Measurements from ENCODE around the gene AKR1A1. TPM values are rescaled to one million over a fixed set of nuclear protein-coding genes. Genes with fewer than 3 reads are reported as not detected.
"Not testable (repeated sequence)": the region's sequence is repeated elsewhere in the genome, so short reads cannot be mapped to it uniquely, and the experiment has no call there.

Gene AKR1A1
- total RNA-seq, 4 donors from 2014 or later: 45.6 to 64.0 (median 51.0) TPM

GRCh38 chr1:45512641-45513054, 38.0 kb upstream of the AKR1A1 start:
- TF ChIP-seq CTCF (IDR thresholded peaks at IDR 0.05) (peak; percentile 47 to 70 (median 64)), EP300 (IDR thresholded peaks at IDR 0.05) (no peak), POLR2A (IDR thresholded peaks at IDR 0.05; ENCODE audit: low read depth) (no peak), POLR2AphosphoS5 (IDR thresholded peaks at IDR 0.05) (peak in 1 of 2 donors; percentile 37)
- Histone ChIP-seq H3K9me3 (no peaks in the 10 kb centered on the region), H3K27ac (replicated peaks in 1 of 4) (no peak overlapping the region), H3K4me3 (no peak overlapping the region), H3K36me3 (peaks cover 72 to 95% (median 87%) of the 10 kb centered on the region in 4 donors), H3K4me1 (peaks cover 10 to 35% (median 33%) of the 10 kb centered on the region in 4 donors), H3K27me3 (no peaks in the 10 kb centered on the region)
- intact Hi-C loops (cut with DNase I): loop anchor here (5.0 kb wide), 1 partner anchor 55 kb away; no protein-coding TSS in a partner anchor
- no peak for DNase-seq (ENCODE audit: extremely low spot score)
- 100% methylated on average over 1 of the region's 1 CpG for WGBS

DNA sequence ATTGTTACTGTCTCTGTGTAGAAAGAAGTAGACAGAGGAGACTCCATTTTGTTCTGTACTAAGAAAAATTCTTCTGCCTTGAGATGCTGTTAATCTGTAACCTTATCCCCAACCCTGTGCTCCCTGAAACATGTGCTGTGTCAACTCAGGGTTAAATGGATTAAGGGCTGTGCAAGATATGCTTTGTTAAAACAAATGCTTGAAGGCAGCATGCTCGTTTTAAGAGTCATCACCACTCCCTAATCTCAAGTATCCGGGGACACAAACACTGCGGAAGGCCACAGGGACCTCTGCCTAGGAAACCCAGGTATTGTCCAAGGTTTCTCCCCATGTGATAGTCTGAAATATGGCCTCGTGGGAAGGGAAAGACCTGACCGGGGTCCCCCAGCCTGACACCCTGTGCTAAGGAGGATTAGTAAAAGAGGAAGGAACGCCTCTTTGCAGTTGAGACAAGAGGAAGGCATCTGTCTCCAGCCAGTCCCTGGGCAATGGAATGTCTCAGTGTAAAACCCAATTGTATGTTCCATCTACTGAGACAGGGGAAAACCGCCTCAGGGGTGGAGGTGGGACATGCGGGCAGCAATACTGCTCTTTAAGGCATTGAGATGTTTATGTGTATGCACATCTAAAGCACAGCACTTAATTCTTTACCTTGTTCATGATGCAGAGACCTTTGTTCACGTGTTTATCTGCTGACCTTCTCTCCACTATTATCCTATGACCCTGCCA, 36.9 kb upstream of the AKR1A1 start:
- not testable (repeated sequence) for H3K9me3 ChIP-seq; DNase-seq (ENCODE audit: extremely low spot score); H3K4me3 ChIP-seq; H3K27ac ChIP-seq (replicated peaks in 1 of 4); H3K27me3 ChIP-seq
- peaks cover 8 to 31% (median 27%) of the 10 kb centered on the region in 4 donors for H3K4me1 ChIP-seq
- intact Hi-C loops (cut with DNase I): loop anchor here (5.0 kb wide), 1 partner anchor 54 kb away; no protein-coding TSS in a partner anchor
- H3K36me3 ChIP-seq: peaks cover 78 to 98% (median 91%) of the 10 kb centered on the region in 4 donors
- 86% methylated on average over 6 of the region's 9 CpGs for WGBS

GRCh38 chr1:45516036-45516435, 34.6 kb upstream of the AKR1A1 start:
- no peak overlapping the region for H3K4me3 ChIP-seq
- H3K9me3 ChIP-seq: no peaks in the 10 kb centered on the region
- peaks cover 64 to 81% (median 72%) of the 10 kb centered on the region in 4 donors for H3K36me3 ChIP-seq
- H3K27ac ChIP-seq (replicated peaks in 1 of 4): peak overlapping the region in 1 of 4 donors; percentile 23
- TF ChIP-seq POLR2AphosphoS5 (IDR thresholded peaks at IDR 0.05): no peak
- no peak for TF ChIP-seq EP300 (IDR thresholded peaks at IDR 0.05)
- TF ChIP-seq CTCF (IDR thresholded peaks at IDR 0.05): no peak
- no peak for TF ChIP-seq POLR2A (IDR thresholded peaks at IDR 0.05; ENCODE audit: low read depth)
- intact Hi-C loops (cut with DNase I): no loop called here
- 36% methylated on average over 3 of the region's 3 CpGs for WGBS
- peaks cover 14 to 43% (median 38%) of the 10 kb centered on the region in 4 donors for H3K4me1 ChIP-seq
- no peak for DNase-seq (ENCODE audit: extremely low spot score)
- no peaks in the 10 kb centered on the region for H3K27me3 ChIP-seq

- intact Hi-C loops (cut with DNase I): no loop called here
These were observed 34.2 kb upstream of the AKR1A1 start for GRCh38 chr1:45516465-45516864.

DNA sequence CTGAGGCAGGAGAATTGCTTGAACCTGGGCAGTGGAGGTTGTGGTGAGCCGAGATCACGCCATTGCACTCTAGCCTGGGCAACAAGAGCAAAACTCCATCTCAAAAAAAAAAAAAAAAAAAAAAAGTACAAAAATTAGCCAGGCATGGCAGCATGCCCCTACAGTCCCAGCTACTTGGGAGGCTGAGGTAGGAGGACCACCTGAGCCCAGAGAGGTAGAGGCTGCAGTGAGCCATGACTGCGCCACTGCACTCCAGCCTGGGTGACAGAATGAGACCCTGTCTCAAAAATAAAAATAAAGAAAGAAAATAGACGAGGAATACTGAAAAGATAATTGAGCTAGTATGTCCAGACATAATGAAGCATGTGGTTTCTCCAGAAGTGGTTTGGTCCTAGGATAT, 32.3 kb upstream of the AKR1A1 start:
- Histone ChIP-seq H3K4me1 (peaks cover 20 to 47% (median 46%) of the 10 kb centered on the region in 4 donors), H3K36me3 (peaks cover 43 to 58% (median 49%) of the 10 kb centered on the region in 4 donors)
- 94% methylated on average over 4 of the region's 4 CpGs for WGBS
- intact Hi-C loops (cut with DNase I); H3K27me3 ChIP-seq; H3K4me3 ChIP-seq; H3K27ac ChIP-seq (replicated peaks in 1 of 4); H3K9me3 ChIP-seq; DNase-seq (ENCODE audit: extremely low spot score): not testable (repeated sequence)

More at GRCh38 chr1:45516465-45516864, 34.2 kb upstream of the AKR1A1 start:
- Histone ChIP-seq H3K9me3 (no peaks in the 10 kb centered on the region), H3K4me1 (peaks cover 14 to 43% (median 38%) of the 10 kb centered on the region in 4 donors), H3K27ac (replicated peaks in 1 of 4) (peak overlapping the region in 3 of 4 donors; percentile 22 to 33 (median 23)), H3K4me3 (no peak overlapping the region), H3K27me3 (no peaks in the 10 kb centered on the region), H3K36me3 (peaks cover 60 to 77% (median 68%) of the 10 kb centered on the region in 4 donors)
- DNase-seq (ENCODE audit: extremely low spot score): no peak
- TF ChIP-seq POLR2AphosphoS5 (IDR thresholded peaks at IDR 0.05) (no peak), EP300 (IDR thresholded peaks at IDR 0.05) (no peak), CTCF (IDR thresholded peaks at IDR 0.05) (no peak), POLR2A (IDR thresholded peaks at IDR 0.05; ENCODE audit: low read depth) (no peak)
- WGBS: 76% methylated on average over 4 of the region's 4 CpGs

Measured in esophagus muscularis mucosa (tissue), 4 donors.